ENCODE measurements around the gene AARS2.
"Not testable (repeated sequence)": the region's sequence is repeated elsewhere in the genome, so short reads cannot be mapped to it uniquely, and the experiment has no call there.

Gene AARS2

DNA sequence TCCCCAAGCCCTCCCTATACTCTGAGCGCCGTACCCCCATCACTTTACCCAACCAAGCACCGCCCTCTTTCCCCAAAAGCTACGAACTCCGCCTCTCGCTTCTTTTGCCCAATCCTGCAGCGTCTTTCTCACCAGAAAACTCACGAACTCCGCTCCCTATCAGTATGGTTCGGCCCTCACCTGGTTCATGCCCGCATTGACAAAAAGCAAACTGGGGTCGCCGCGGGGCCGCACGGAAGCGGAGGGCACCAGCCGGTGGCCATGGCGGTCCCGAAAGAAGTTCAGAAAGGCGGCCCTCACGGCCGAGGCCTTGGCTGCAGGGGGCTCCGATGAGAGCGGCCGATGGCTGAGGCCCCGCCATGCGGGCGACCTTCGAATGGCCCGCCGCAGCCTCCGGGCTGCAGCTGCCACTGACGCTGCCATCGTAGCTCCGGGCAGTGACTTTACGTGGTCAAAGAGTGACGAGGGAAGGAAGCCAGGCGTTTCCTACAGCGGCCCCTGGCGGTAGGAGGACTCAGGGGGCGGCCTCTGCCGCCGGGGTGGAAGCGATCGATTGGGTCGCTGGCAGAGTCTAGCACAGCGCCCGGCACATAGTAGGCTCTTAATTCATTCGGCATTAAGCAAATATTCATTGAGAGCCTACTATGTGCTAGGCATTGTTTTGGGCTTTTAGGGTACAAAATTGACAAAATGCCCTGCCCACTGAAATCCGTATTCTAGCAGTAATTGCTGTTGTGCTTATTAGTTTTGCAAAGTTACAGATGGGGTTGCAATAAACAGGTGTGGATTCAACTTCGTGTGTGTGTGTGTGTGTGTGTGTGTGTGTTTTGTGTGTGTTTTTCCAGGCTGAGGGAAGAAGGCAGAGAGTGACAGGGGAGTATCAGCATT lies at the start of gene AARS2:
Gene AARS2 (minus strand): TSS at position 447 of the 888 bp plus-strand sequence. CDS start 24 bp downstream, at position 423.
- peak; percentile 99 for DNase-seq

DNA sequence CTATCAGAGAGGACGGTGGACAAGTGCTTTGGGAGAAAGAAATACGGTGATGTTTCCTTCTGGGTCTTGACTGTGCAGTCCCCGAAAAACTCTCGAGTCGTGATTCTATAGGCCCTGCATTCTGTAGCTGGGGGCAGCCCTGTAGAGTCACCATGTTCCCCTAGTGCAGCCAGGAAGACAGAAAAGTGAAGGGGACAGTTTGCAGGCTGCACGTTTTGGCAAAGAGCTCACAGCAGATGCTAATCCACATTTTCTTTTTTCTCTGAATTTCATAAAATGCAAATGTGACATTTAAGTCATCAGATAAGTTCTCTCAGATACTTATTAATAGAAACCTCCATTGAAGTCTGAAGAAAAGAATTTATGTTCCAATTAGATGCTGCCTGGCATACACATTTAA lies 48.8 kb upstream of the AARS2 start:
- no peak for DNase-seq

DNA sequence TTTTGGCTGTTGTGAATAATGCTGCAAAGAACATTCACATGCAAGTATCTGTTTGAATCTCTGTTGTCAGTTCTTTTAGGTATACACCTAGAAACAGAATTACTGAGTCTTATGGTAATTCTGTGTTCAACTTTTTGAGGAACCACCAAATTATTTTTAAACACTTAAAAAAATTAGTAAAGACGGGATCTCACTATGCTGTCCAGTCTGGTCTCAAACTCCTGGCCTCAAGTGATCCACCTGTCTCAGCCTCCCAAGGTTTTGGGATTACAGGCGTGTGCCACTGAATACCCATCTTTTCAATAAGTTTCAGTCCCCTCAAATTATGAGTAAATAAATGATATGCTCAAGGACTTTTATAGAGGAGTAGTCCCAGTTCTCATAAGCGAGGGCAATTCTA lies 46.8 kb upstream of the AARS2 start:
- no peak for DNase-seq

DNA sequence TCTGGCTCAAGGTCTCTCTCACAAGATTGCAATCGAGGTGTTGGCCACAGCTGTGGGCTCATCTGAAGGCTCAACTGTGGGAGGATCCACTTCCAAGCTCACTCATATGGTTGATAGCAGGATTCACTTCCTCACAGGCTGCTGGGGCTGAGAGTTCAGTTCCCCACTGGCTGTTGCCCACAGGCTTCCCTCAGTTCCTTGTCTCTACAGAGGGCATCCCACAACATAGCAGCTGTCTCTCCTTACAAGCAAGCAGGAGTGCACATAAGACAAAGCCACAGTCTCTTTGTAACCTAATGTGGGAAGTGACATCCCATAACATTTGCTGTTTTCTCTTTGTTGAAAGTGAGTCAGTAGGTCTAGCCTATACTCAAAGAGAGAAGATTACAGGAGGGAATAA lies 43.3 kb upstream of the AARS2 start:
- DNase-seq, result peak; percentile 38

DNA sequence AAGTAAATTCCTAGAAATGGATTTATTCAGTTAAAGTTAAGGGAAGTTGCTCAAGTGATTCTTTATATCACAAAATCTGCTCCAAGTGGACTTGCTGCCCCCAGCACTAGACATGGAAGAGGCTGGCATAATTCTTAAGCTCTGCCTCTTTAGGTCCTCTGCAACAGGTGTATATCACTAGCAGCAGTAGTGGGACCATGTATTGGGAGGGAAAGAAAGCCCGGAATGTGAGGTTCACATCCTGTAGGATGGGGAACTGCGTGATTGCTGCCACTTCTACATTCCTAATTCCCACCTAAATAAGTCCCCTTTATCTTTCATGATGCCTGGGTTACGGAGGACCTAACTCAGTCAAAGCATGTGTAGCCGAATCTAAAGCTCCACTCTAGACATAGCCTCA lies 42.5 kb upstream of the AARS2 start:
- DNase-seq, result peak; percentile 17

DNA sequence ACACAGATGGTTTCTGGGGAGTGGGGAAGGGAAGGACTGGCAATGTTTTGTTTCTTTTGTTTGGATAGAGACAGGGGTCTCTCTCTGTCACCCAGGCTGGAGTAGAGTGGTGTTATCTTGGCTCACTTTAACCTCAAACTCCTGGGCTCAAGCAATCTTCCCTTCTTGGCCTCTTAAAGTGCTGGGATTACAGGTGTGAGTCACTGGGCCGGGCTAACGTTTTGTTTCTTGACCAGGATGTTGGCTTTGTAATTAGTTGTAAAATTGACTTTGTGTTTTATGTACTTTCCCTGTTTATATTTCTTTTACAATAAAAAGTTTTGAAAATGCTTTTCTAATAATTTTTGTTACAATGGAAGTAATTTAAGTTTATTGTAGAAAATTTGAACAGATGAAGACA lies 40.2 kb upstream of the AARS2 start:
- DNase-seq, result no peak

DNA sequence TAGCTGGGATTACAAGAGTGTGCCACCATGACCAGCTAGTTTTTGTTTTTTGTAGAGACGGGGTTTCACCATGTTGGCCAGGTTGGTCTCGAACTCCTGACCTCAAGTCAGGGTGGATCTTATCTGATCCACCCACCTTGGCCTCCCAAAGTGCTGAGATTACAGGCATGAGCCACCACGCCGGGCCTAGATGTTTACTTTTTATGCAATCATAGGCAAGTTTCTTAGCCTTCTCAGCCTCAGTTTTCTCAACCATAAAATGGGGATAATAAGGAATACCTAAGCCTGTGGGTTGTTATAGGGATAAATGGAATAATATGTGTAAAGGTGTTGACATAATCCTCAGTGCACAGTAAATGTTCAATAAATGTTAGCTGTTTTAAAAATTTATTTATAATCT lies 39.1 kb upstream of the AARS2 start:
- no peak for DNase-seq

DNA sequence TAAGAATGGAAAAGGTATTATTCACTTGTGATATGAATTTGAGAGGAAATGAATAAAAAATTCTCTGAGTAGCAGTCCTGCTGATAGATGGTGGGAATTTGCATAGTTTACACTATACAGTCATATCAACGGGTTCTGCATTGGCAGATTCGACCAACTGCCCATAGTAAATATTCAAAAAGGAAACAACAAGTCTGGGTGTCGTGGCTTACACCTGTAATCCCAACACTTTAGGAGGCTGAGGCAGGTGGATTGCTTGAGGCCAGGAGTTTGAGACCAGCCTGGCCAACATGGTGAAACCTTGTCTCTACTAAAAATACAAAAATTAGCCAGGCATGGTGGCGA lies 37.5 kb upstream of the AARS2 start:
- not testable (repeated sequence) for DNase-seq

DNA sequence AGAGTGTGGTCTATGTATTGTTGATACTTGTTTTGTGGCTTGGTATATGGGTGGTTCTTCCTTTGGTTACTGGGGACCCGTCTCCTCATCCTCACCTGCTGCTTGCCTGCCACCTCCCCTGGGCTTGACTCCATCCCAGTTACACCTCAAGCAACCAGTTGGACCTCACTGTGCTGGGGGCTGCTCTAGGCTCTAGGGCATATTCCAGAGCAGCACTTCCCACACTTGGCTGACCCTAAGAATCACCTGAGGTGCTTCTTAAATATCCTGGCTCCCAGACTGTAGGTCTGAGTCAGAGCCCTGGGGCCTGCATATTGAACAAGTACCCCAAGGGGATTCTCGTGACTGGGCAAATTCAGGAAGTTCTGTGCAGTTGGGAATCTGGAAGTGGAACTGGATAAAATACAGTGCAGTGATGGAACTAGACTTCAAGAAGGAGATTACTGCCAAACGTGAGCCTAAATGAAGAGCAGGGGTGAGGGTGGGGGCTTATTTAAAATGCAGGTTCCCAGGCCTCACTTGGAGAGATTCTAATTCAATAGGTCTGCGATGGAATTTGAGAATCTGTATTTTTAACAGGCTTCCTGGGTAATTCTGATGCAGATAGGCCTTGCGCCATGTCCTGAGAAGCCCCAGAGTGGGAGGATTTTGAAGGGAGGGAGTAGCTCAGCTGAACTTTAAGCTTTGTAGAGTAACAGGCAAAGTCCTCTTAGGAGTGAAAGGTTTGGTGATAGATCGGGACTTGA lies 36.9 kb upstream of the AARS2 start:
- DNase-seq, result peak; percentile 28

DNA sequence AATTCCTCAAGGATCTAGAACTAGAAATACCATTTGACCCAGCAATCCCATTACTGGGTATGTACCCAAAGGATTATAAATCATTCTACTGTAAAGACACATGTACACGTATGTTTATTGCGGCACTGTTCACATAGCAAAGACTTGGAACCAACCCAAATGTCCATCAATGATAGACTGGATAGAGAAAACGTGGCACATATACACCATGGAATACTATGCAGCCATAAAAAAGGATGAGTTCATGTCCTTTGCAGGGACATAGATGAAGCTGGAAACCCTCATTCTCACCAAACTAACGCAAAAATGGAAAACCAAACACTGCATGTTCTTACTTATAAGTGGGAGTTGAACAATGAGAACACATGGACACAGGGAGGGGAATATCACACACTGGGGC lies 33.7 kb upstream of the AARS2 start:
- not testable (repeated sequence) for DNase-seq

DNA sequence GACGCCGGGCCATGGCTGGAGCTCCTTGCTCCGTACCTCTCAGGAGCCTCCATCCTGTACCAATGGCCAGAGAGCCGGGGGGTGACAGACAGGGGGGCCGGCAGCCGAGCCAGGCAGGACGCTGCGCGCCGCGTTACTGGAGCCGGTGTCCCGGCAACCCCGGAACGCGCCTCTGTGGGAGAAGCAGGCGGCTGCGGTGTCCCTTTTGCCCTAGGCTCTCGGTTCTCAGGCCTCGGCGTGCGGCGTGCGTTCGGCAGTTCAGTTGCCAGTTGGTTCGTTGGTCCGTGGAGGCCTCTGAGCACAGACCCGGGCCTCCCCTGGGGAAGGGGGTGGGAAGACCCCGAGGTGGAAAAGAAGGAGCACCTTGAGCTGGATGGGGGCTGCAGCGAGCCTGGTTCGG lies 29.3 kb upstream of the AARS2 start, which contains the start of gene SPATS1:
Gene SPATS1 (plus strand): TSS at position 162 of the 400 bp plus-strand sequence. CDS start 446 bp downstream, outside the sequence.
- peak; percentile 55 for DNase-seq

DNA sequence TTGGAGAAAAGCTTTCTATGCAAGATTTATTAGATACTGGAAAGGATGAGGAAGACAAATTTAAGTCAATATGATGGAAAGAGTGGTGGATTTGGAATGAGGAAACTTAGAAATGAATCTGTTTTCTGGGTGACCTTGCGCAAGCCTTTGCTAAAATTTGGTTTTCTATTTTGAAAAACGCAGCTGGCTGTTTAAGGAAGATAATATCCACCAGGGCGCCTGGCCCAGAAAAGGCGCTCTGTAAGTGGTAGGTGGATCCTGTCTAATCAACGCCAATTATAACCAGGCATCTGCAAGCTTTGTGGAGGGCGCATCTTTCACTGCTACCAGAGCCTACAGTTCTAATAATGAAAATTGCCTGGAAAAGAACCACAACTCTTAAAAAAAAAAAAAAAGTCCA lies 28.9 kb upstream of the AARS2 start:
- DNase-seq, result no peak

DNA sequence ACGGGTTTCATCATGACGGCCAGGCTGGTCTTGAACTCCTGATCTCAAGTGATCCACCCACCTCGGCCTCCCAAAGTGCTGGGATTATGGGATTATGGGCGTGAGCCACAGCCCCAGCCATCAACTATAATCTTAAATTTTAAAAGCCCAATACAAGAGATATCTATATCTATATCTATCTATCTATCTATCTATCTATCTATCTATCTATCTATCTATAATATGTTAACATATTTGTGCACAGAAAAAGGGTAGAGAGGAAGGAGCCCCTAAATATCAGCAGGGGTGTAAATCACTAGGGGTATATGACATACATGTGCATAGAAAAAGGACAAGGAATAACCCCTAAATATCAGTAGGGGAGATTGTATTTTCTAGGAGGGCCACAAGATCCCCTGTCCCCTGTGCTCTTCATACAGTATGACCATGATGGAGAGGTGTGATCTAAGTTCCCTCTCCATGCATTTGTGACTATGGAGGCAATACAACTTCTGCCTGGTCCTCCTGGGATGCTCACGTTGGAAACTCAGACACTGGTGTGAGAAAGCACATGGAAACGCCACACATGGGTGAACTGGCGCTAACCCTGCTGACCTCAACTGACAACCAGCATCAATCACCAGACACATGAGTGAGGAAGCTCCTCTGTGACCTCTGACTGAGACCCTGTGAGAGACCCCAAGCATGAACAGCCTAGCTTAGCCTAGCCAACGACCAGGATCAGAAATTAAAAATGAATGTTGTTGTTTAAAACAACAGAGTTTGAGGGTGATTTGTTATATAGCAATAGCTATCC lies 28.1 kb upstream of the AARS2 start:
- DNase-seq, result no peak

DNA sequence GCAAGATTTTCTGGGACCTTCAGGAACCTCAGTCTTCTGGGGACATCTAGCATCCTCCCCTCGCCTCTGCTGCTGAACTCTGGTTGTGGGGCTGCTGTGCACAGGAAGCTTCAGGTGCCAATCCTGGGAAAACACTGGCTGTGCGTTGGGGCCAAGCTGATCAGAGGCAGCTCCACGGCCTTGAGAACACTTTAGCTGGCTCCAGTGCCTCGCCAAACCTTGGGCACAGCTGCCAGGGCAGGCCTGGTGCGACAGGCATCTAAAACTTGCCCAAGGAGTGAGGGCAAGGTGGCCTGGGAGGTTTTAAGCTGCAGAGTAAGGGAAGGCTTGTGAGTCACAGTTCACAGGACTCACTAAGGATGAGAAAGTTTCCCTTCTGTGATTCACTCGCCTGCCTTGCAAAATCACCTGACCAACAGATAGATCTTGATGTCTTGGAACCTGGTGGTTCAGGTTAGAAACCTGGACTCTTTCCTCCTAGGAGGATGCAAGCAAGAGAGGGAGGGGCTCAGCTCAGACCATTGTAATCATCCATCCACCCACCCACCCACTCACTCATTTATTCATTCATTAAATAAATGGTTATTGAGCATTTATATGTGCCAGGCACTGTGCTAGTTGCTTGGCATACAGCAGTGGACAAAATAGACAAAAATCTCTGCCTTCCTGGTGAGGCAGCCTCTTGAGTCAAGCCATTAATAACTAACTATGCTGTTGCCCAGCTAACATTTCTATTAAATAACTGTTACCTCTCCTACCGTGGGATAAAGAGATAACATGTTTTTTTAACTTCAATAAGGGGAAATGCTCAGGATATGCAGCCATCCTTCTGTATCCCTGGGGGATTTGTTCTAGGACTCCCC lies 26.8 kb upstream of the AARS2 start:
- peak; percentile 50 for DNase-seq

DNA sequence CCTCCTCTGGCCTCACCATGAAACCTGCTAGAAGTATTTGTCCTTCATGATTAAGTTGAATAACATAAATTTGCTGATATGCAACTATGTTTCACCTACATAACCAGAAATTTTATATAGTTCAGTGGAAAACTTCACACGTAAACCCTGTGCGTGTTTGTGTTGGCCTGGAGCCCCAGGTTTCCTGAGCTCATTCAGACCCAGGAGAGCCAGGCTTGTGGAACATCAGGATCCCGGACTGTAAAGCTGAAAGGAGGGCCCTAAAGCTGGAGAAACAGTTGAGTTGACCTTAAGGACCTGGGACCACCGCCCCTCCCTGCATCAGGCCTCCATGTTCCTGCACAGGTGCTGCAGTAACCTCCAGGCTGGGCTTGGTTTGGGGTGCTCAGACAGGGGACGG lies 26.2 kb upstream of the AARS2 start:
- DNase-seq, result peak; percentile 52

DNA sequence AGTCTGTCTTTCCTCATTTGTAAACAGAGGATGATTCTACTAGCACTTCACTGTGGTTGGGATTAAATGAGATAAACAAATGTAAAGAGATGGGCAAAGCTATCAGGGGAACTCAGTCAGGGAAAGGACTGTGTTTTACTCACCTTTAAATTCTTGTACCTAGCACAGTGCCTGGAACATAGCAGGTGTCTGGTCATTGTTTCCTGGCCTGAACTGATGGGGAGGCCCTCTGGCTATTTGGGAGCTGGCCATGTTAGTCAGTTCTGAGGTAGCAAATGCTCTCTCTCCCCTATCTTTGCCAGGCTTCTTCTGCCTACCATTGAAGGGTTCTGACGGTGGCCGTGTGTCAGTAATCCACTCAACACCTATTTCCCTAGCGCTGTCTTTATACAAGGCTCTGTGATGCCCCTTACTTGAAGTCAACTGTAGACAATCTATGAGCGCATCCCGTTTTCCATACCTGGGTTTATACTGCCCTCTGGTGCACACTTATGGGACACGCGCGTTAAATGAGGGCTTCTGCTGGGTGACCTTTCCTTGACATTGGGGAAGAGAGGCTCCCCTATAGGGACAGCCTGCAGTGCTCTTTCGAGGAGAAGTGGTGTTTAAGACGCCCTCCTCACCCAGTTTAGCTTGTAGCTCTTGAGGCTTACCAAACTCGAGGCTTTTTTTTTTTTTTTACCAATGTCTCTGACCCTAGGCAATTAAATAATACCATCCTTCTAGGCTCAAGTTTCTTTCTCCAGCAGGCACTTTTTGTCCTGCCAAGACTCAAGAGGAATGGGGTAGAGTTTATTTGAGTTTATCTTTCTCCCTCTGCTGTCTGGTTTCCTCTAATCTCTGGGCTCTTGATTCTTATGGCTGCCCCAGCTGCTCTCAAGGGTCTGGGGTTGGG lies 25.3 kb upstream of the AARS2 start:
- peak; percentile 84 for DNase-seq

DNA sequence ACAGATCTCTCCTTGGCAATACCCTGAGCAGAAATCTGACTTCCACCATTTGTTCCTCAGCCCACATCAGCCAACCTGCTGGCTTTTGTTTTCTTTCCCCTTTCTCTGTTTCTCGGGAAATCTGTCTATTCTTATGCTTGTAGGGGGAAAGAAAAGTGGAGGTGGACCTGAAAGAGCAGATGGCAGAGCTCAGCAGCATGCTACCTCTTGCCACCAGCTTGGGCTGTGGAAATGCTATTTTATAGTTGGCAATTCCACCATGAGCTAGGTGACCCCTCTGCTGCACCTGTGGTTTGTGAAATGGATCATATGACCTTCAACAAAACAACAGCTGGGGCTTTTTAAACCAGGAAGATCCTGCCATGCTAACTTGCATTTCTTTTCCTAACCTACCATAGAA lies 22.5 kb upstream of the AARS2 start:
- DNase-seq, result peak; percentile 9

DNA sequence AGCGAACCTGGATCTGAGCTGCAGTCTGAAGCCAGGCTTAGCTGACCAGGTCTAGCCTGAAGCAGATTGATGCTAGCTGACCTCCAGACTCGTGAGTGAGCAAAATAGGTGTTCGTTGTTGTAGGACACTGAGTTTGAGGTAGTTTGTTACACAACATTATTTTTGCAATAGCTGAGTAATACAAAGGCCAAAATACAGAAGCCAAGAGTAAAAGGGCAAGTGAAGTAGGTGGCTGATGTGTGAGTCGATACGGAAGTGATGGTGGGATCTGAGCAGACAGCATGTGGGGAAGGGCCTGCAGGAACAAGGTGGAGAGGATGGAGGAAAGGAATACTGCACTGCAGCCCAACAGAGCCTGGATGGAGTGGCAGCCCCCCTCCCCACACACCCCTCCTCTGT lies 20.8 kb upstream of the AARS2 start:
- peak; percentile 7 for DNase-seq

DNA sequence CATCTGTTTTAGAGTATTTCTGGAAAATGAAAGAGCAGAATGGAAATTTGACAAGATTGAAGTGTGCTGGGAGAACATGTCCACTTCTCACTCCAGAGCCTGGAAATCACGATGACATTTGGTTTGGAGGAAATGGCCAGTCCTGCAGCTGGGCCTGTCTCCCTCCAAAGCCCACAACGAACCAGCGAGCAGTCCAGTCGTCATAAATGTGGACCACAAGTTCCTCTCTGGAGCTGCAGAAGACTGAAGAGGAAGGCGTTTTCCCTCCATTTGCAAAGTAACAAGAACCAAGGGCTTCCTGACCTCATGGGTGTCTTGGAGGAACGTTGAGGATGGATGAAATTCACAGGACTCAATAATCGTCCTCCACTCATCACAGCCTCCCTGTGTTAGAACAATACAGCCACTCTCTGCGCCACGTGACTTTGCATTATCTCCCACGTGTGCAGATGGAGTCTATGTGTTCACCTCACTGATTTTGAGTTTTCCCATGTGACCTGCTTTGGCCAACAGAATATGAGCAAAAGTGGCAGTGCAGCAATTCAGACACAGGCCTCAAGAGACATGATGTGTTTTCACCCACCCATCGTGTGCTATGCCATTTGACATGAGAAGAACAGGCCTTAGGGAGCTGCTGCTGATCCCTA lies 20.2 kb upstream of the AARS2 start:
- peak; percentile 17 for DNase-seq

DNA sequence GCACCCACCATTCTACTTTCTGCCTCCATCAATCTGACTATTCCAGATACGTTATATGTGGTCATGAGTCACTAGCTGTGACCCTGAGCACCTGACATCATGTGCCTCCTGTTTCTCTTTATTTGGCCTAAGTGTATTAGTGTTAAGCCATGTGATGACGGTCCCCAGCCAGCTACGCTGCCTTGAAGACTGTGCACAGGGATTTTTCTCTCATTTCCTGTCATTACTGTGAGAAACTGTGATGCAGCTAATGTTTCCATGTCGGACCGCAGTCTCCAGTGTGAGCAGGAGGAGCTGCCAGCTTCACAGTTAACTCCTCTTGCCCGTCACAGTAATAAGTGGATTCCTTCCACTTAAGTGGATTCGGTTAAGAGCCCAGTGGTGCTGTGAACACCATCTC lies 19.4 kb upstream of the AARS2 start:
- no peak for DNase-seq

DNA sequence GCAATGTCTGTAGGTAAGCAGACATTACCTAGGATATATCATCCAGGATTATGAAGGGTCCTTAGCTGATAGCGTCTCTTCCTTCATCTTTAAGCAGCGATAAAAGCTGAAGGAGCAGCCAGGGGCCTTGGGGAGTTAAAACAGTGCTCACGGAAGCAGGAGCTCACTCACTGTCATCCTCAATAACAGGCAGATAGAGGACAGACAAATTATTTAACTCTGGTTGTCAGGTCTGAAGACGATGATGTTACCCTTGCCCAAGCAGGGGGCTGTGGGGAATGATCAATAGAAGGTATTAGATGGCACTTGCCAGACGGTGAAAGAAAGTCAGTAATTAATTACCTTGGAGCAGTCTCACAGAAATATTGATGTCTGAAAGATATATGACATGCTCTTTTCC lies 16.7 kb upstream of the AARS2 start:
- DNase-seq, result no peak
